Hematopoietic multipotent progenitor cell treated with erythropoietin and hydrocortisone succinate and interleukin-3 and kit ligand, for 4 days (in vitro differentiated cells): ENCODE measurements around the gene CACNG7.

Source experiments
- DNase-seq: peaks from one replicate; pipeline ENCODE4 v3.0.0-alpha.2; 2015

Gene CACNG7

DNA sequence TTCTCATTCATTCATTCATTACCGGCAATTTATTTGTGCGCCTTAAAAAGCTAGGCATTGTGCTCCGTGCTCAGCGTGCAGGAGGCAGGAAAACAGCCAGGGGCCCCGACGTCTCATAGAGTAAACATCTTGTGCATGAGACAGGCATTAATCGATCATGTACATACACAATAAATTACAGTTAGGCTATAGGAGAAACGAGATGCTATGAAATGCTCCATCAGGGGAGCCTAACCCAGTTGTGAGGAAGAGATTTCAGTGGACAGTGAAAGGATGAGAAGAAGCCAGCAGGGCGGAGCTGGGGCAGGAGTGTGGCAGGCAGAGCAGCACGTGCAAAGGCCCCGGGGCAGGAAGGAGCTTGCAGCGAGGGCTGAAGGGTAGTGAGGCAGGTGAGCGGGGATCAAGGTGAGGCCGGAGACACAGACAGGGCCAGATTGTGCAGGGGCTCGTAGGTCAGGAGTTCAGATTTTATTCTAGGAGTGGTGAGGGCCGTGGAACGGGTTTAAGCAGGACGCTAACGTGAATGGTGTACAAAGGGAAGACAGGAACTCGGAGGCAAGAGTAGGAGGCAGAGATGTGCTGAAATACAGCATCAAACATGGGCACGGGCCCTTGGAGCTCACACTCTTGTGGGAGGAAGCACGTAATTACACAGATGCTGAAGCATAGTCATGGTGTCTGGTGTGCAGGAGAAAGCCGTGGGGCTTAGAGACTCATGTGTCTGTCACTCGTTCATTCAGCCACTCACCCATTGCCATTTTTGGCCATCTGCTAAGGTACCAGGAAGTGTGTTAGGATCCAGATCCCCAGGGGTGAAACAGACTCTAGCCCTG lies 74.6 kb downstream of the CACNG7 start:
- no peak for DNase-seq

DNA sequence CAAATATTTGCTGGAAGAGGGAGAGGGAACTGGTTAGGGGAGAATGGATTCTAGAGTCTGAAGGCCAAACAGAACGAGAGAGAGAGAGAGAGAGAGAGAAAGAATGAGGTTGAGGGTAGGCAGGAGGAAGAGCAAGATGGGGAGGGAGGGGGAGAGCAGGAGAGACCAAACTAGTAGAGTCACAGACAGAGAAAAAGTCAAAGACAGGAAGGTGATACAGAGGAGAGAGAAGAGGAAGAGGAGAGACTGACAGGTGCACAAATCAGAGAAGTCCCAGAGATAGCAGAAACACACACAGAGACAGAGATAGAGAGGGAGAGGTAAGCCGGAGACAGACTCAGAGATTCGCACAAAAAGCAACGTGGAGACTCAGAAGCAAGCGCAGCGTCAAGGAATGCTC lies 76.8 kb downstream of the CACNG7 start:
- no peak for DNase-seq

DNA sequence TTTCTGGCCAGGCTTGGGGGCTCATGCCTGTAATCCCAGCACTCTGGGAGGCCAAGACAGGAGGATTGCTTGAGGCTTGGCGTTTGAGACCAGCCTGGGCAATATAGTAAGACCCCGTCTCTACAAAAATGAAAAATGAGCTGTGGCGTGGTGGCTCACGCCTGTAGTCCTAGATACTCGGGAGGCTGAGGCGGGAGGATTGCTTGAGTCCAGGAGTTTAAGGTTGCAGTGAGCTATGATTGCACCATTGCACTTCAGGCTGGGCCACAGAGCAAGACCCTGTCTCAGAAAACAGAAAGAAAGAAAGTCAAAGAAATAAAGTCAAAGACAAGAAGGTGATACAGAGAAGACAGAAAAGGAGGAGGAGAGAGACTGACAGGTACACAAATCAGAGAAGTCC lies 79.9 kb downstream of the CACNG7 start:
- no peak for DNase-seq

DNA sequence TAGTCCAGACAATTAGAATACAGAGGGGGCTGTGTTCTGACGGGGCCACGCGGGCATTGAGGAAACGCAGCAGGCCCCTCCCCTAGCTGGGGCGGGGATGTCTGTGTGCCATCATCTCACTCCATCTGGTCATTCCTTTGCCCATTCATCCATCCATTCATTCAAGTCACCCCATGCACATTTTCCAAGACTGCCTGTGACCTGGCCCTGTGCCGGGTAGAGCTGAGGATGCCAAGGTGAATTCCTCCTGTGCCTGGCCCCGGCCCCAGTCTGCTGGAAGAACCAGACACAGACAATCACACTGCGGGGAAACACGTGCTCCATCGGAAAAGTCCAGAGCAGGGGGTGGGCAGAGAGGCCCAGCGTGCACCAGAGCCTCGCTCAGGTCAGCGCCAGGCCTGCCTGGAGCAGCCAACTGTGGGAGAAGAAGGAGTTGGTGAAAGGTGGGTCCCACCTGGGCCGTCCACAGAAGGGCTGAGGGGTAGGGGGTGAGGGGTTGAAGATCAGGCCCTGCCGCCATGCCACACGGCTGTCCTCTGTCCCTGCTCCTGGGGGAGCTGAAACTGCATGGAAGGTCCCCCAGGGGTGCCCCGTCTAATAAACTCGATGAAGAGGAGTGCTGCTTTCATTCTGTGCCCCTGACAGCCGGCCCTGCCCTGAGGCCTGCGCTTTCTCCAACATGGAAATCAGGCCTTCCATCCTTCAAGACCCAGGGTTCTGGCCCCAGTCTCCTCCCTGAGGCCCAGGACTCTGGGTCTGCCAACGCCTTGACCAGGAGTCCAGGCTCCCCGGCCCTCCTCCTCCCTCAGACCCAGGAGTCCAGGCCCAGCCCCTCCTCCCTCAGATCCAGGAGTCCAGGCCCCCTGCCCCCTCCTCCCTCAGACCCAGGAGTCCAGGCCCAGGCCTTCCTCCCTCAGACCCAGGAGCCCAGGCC lies 80.8 kb downstream of the CACNG7 start:
- no peak for DNase-seq

DNA sequence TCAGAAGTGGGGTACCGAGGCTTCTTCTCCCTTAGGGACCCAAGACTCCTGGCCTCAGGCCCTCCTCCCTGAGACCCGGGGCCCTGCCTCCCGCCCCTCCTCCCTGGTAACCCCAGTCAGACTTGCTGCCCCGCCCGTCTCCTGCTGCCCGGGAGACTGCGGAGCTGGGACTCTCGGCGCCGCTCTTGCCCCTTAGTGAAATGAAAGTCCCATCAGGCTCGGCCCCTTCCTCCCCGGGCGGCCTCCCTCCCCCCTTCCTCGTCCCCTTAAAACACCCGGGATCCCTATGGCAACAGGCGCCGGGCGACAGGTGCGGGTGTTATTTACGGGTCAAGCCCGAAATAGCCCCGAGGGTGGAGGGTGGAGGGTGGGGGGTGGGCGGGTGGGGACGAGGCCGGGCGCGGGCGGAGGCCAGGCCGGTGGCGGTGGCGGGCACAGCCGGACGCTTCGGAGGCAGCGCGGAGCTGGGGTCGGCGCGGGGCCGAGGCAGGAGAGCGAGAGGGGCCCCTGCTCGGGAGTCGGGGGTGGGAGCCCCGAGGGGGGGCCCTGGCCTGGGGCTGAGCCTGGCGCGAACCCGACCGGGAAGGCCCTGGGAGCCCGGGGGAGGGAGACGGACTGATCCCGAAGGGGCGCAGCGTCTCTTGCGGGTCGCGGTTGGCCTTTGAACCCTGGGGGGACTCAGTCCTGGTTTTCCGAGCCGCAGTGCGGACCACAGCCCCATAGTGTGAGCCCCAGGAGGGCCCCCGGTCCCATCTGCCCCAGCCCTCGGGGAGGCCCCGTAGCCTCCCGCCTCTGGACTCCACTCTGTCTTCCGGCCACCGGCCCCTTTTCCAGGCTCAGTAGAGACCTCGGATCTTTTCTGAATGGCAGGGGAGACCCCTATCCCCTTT lies 82.4 kb downstream of the CACNG7 start, which contains the start of gene CACNG6:
Gene CACNG6, plus strand, starts transcription at position 414 of the 890 bp plus-strand sequence. CDS start 1,241 bp downstream, outside the sequence.
- peak; percentile 20 for DNase-seq

GRCh38 chr19:53992211-53992610 lies 83.1 kb downstream of the CACNG7 start:
- DNase-seq, result no peak

DNA sequence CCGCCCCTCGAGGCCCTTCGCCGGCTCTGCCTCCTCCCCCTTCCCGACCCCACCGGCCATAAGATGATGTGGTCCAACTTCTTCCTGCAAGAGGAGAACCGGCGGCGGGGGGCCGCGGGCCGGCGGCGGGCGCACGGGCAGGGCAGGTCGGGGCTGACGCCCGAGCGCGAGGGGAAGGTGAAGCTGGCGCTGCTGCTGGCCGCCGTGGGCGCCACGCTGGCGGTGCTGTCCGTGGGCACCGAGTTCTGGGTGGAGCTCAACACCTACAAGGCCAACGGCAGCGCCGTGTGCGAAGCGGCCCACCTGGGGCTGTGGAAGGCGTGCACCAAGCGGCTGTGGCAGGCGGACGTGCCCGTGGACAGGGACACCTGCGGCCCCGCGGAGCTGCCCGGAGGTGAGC lies 83.7 kb downstream of the CACNG7 start:
- DNase-seq, result no peak

DNA sequence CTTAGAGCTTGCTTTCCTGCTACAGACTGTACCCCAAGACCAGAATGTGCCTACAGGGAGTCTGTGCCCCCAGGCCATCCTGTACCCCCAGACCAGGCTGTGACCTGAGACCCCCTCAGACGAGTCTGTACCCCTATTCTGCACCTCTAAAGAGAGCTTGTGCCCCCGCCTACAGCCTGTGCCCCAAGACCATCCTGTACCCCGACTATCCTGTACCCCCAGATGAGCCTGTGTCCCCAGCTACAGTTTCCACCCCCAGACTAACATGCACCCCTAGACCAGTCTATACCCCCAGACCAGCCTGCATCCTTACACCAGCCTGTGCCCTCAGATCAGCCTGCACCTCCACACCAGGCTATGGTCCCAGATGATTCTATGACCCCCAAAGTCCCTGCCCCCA lies 84.4 kb downstream of the CACNG7 start:
- DNase-seq, result no peak
